ENCODE data around the gene COL4A1. TPM values are rescaled to one million over a fixed set of nuclear protein-coding genes. Genes with fewer than 3 reads are reported as not detected.

COL4A1 gene
- total RNA-seq, 1 donor from 2014 or later = 107 TPM

- ATAC-seq (ENCODE audit: poor library complexity) (no peak), DNase-seq (no peak)
- intact Hi-C loops (cut with DNase I) = no loop called here
These were observed 129.2 kb downstream of the COL4A1 start for GRCh38 chr13:110177790-110178189.

- ATAC-seq (ENCODE audit: poor library complexity) = no peak
- no peak for DNase-seq
- intact Hi-C loops (cut with DNase I) = no loop called here
These were observed 130.5 kb downstream of the COL4A1 start for GRCh38 chr13:110176431-110176830.

- DNase-seq (no peak), ATAC-seq (ENCODE audit: poor library complexity) (no peak)
- intact Hi-C loops (cut with DNase I) = no loop called here
These were observed 133.6 kb downstream of the COL4A1 start for GRCh38 chr13:110173247-110173818.

GRCh38 chr13:110170882-110171281, 136.1 kb downstream of the COL4A1 start:
- DNase-seq (no peak), ATAC-seq (ENCODE audit: poor library complexity) (no peak)
- intact Hi-C loops (cut with DNase I) = no loop called here

- DNase-seq (no peak), ATAC-seq (ENCODE audit: poor library complexity) (no peak)
These were observed 136.8 kb downstream of the COL4A1 start for GRCh38 chr13:110170020-110170790.

GRCh38 chr13:110168999-110169933, 137.7 kb downstream of the COL4A1 start:
- DNase-seq (no peak), ATAC-seq (ENCODE audit: poor library complexity) (no peak)
- intact Hi-C loops (cut with DNase I) = no loop called here

More at GRCh38 chr13:110170020-110170790, 136.8 kb downstream of the COL4A1 start:
- intact Hi-C loops (cut with DNase I) = no loop called here

GRCh38 chr13:110166598-110166997, 140.4 kb downstream of the COL4A1 start:
- ATAC-seq (ENCODE audit: poor library complexity) (no peak), DNase-seq (no peak)
- intact Hi-C loops (cut with DNase I) = no loop called here

- intact Hi-C loops (cut with DNase I) = no loop called here
- ATAC-seq (ENCODE audit: poor library complexity) (no peak), DNase-seq (no peak)
These were observed 142.3 kb downstream of the COL4A1 start for GRCh38 chr13:110164706-110165105.

- no peak for DNase-seq
- intact Hi-C loops (cut with DNase I) = no loop called here
- ATAC-seq (ENCODE audit: poor library complexity) = peak; percentile 12
These were observed 143.9 kb downstream of the COL4A1 start for GRCh38 chr13:110162866-110163658.

GRCh38 chr13:110162053-110162452, 144.9 kb downstream of the COL4A1 start:
- intact Hi-C loops (cut with DNase I) = no loop called here
- ATAC-seq (ENCODE audit: poor library complexity) (no peak), DNase-seq (no peak)

GRCh38 chr13:110161112-110161882, 145.7 kb downstream of the COL4A1 start:
- peak; percentile 58 for DNase-seq
- intact Hi-C loops (cut with DNase I) = no loop called here
- peak; percentile 67 for ATAC-seq (ENCODE audit: poor library complexity)

- ATAC-seq (ENCODE audit: poor library complexity) = peak; percentile 27
These were observed 148.7 kb downstream of the COL4A1 start for GRCh38 chr13:110158226-110158625.

GRCh38 chr13:110157718-110158117, 149.2 kb downstream of the COL4A1 start:
- no peak for DNase-seq
- intact Hi-C loops (cut with DNase I) = no loop called here
- ATAC-seq (ENCODE audit: poor library complexity) = no peak

More at GRCh38 chr13:110158226-110158625, 148.7 kb downstream of the COL4A1 start:
- no peak for DNase-seq
- intact Hi-C loops (cut with DNase I) = no loop called here

GRCh38 chr13:110156301-110157049, 150.5 kb downstream of the COL4A1 start:
- ATAC-seq (ENCODE audit: poor library complexity) = no peak
- intact Hi-C loops (cut with DNase I) = no loop called here

GRCh38 chr13:110155072-110155471, 151.9 kb downstream of the COL4A1 start:
- DNase-seq (no peak), ATAC-seq (ENCODE audit: poor library complexity) (no peak)
- intact Hi-C loops (cut with DNase I) = no loop called here

More at GRCh38 chr13:110156301-110157049, 150.5 kb downstream of the COL4A1 start:
- DNase-seq = no peak

GRCh38 chr13:110154410-110154933, 152.5 kb downstream of the COL4A1 start:
- intact Hi-C loops (cut with DNase I) = no loop called here
- no peak for ATAC-seq (ENCODE audit: poor library complexity)
- DNase-seq = no peak

GRCh38 chr13:110152351-110152750, 154.6 kb downstream of the COL4A1 start:
- ATAC-seq (ENCODE audit: poor library complexity) = no peak
- intact Hi-C loops (cut with DNase I) = no loop called here
- no peak for DNase-seq

All from Right ventricle myocardium superior (tissue), 1 donor.